CD14-positive monocyte (primary cell): ENCODE results near the gene WFIKKN2. TPM values are rescaled to one million over a fixed set of nuclear protein-coding genes. Genes with fewer than 3 reads are reported as not detected.

Source experiments
- DNase-seq, 3 donors: peaks; one replicate each; pipeline ENCODE4 v3.0.0-alpha.2; 2011 to 2022
- H2AFZ ChIP-seq: 2 replicates; pipeline ENCODE4 v1.6.0; 2012; ENCODE audit warnings: mild to moderate bottlenecking, low read depth, low read length, inconsistent platforms; ENCODE audit not compliant: insufficient read depth, poor library complexity, severe bottlenecking
- H3K27ac ChIP-seq, 2 donors: 1 replicate in 1 of 2; 2 replicates in 1 of 2; pipeline ENCODE4 v1.5.1; 2012 to 2013; ENCODE audit warnings: low read length in 2 of 2, control low read depth in 1 of 2, inconsistent platforms in 1 of 2, low read depth in 1 of 2, mild to moderate bottlenecking in 1 of 2
- H3K27me3 ChIP-seq, 2 donors: one replicate each; pipeline versions ENCODE4 v1.6.0 to v1.6.1; 2011 to 2013; ENCODE audit warnings: low read length in 2 of 2; ENCODE audit not compliant: control insufficient read depth in 2 of 2, insufficient read depth in 2 of 2
- H3K36me3 ChIP-seq, 2 donors: replicated peaks in 1 of 2; 1 replicate in 1 of 2; 2 replicates in 1 of 2; pipeline versions ENCODE4 v1.5.1 to v1.6.1; 2012 to 2013; ENCODE audit warnings: low read length in 2 of 2, control low read depth in 1 of 2, inconsistent platforms in 1 of 2, mild to moderate bottlenecking in 1 of 2; ENCODE audit not compliant: insufficient read depth in 2 of 2, control insufficient read depth in 1 of 2
- H3K4me1 ChIP-seq, 2 donors: 1 replicate in 1 of 2; 2 replicates in 1 of 2; pipeline versions ENCODE4 v1.5.1 to v1.6.1; 2012 to 2013; ENCODE audit warnings: low read length in 2 of 2, control low read depth in 1 of 2, inconsistent platforms in 1 of 2, mild to moderate bottlenecking in 1 of 2, moderate library complexity in 1 of 2; ENCODE audit not compliant: insufficient read depth in 2 of 2, control insufficient read depth in 1 of 2
- H3K4me2 ChIP-seq: replicated peaks from 2 replicates; pipeline ENCODE3; 2012; ENCODE audit warnings: low read length, moderate library complexity, mild to moderate bottlenecking; ENCODE audit not compliant: poor library complexity, severe bottlenecking; ENCODE audit errors: extremely low read depth
- H3K4me3 ChIP-seq, 3 experiments: fragments of 200-600 bp in 1 of 3; sonication (generic) in 1 of 3; replicated peaks in 1 of 3; 1 replicate in 2 of 3; 2 replicates in 1 of 3; pipeline ENCODE4 v1.5.1; 2011 to 2013; ENCODE audit warnings: low read length in 3 of 3, mild to moderate bottlenecking in 3 of 3, control low read depth in 2 of 3, low read depth in 2 of 3, inconsistent platforms in 1 of 3, moderate library complexity in 1 of 3
- H3K79me2 ChIP-seq: 2 replicates; pipeline ENCODE4 v1.6.0; 2012; ENCODE audit warnings: mild to moderate bottlenecking, control low read depth, inconsistent platforms, low read length, moderate library complexity; ENCODE audit not compliant: insufficient read depth
- H3K9ac ChIP-seq: 2 replicates; pipeline ENCODE4 v1.6.0; 2017; ENCODE audit warnings: low read length, mild to moderate bottlenecking; ENCODE audit not compliant: insufficient read depth, poor library complexity, severe bottlenecking
- H3K9me3 ChIP-seq, 2 donors: replicated peaks in 1 of 2; 1 replicate in 1 of 2; 2 replicates in 1 of 2; pipeline versions ENCODE4 v1.5.1 to v1.6.1; 2012 to 2013; ENCODE audit warnings: low read length in 2 of 2, control low read depth in 1 of 2; ENCODE audit not compliant: control insufficient read depth in 1 of 2, insufficient read depth in 1 of 2
- H4K20me1 ChIP-seq: 2 replicates; pipeline ENCODE4 v1.6.0; 2012; ENCODE audit warnings: mild to moderate bottlenecking, low read length, control low read depth, moderate library complexity; ENCODE audit not compliant: insufficient read depth
- H3K27ac Mint-ChIP-seq, 7 donors: one replicate each; pipeline ENCODE4 v1.8.0; 2020; ENCODE audit warnings: mild to moderate bottlenecking in 7 of 7, mixed read lengths in 7 of 7, moderate library complexity in 6 of 7, inconsistent platforms in 2 of 7
- H3K27me3 Mint-ChIP-seq, 3 donors: one replicate each; pipeline ENCODE4 v1.8.0; 2021 to 2022; ENCODE audit warnings: low read depth in 3 of 3, mild to moderate bottlenecking in 3 of 3, mixed read lengths in 3 of 3, moderate library complexity in 3 of 3, inconsistent platforms in 1 of 3
- H3K36me3 Mint-ChIP-seq, 2 donors: one replicate each; pipeline ENCODE4 v1.8.0; 2020; ENCODE audit warnings: mixed read lengths in 2 of 2, inconsistent platforms in 1 of 2, mild to moderate bottlenecking in 1 of 2
- H3K4me1 Mint-ChIP-seq: one replicate; pipeline ENCODE4 v1.8.0; 2020; ENCODE audit warnings: mild to moderate bottlenecking, mixed read lengths
- H3K4me3 Mint-ChIP-seq, 2 donors: one replicate each; pipeline ENCODE4 v1.8.0; 2020; ENCODE audit warnings: mild to moderate bottlenecking in 2 of 2, mixed read lengths in 2 of 2, moderate library complexity in 1 of 2
- H3K9me3 Mint-ChIP-seq, 7 donors: one replicate each; pipeline ENCODE4 v1.8.0; 2020 to 2022; ENCODE audit warnings: mixed read lengths in 7 of 7, mild to moderate bottlenecking in 6 of 7, moderate library complexity in 6 of 7, inconsistent platforms in 2 of 7
- CTCF ChIP-seq: fragments of 200-600 bp; IDR thresholded peaks from one replicate; pipeline ENCODE4 v1.8.0; 2022; ENCODE audit warnings: antibody characterized with exemption, mild to moderate bottlenecking
- WGBS: methylation state at CpG from one replicate; pipeline ENCODE4 v1.1.5; 2013; ENCODE audit warnings: missing lambda C conversion rate; ENCODE audit not compliant: insufficient coverage; 5-methylcytosine and 5-hydroxymethylcytosine counted together
- intact Hi-C, 2 donors: fragments of 100-400 bp; cut with micrococcal nuclease; formaldehyde crosslinking; loops; one replicate each; pipeline versions ENCODE4 v1.15.0 to v1.15.1; 2023
- polyA plus RNA-seq, 3 donors: library from polyadenylated mRNA; depleted of rRNA in 1 of 3; unstranded in 2 of 3; stranded (reverse) in 1 of 3; fragments of 300-500 nt in 2 of 3; fragments of >200 nt in 1 of 3; fragmentation: Illumina TruSeq in 2 of 3; gene quantifications; 1 replicate in 2 of 3; 2 replicates in 1 of 3; pipeline ENCODE4 v1.2.3, GENCODE V29; 2012 to 2021

WFIKKN2 gene
- polyA plus RNA-seq, 3 donors, result 0.03 TPM; not detected in 2

GRCh38 chr17:50817838-50818237 is 17.5 kb upstream of the WFIKKN2 start:
- H2AFZ ChIP-seq, result no peak overlapping the region

GRCh38 chr17:50818261-50818660 is 17.1 kb upstream of the WFIKKN2 start:
- Mint-ChIP-seq H3K27ac (no peak overlapping the region), H3K4me1 (peaks cover 21% of the 10 kb centered on the region), H3K4me3 (no peak overlapping the region), H3K36me3 (no peaks in the 10 kb centered on the region), H3K27me3 (peaks cover 4 to 11% (median 7%) of the 10 kb centered on the region in 3 donors), H3K9me3 (peaks cover 0 to 3% (median 0%) of the 10 kb centered on the region in 7 donors)
- H3K9ac ChIP-seq, result no peak overlapping the region
- no peak overlapping the region for H3K27ac ChIP-seq
- WGBS, result 86% methylated on average over 2 of the region's 4 CpGs
- no peaks in the 10 kb centered on the region for H3K9me3 ChIP-seq
- peaks cover 10 to 12% of the 10 kb centered on the region in 2 donors for H3K4me1 ChIP-seq
- intact Hi-C loops, result no loop called here
- H3K4me2 ChIP-seq, result no peak overlapping the region
- H3K36me3 ChIP-seq, result no peaks in the 10 kb centered on the region
- no peak overlapping the region for H3K4me3 ChIP-seq
- H3K79me2 ChIP-seq, result no peaks in the 10 kb centered on the region
- no peaks in the 10 kb centered on the region for H3K27me3 ChIP-seq
- no peak overlapping the region for H2AFZ ChIP-seq
- DNase-seq, result no peak
- no peaks in the 10 kb centered on the region for H4K20me1 ChIP-seq
- no peak for TF ChIP-seq CTCF

More at GRCh38 chr17:50817838-50818237, 17.5 kb upstream of the WFIKKN2 start:
- Mint-ChIP-seq H3K27me3 (peaks cover 4 to 11% (median 7%) of the 10 kb centered on the region in 3 donors), H3K4me3 (no peak overlapping the region), H3K4me1 (peaks cover 21% of the 10 kb centered on the region), H3K36me3 (no peaks in the 10 kb centered on the region), H3K9me3 (peaks cover 0 to 3% (median 0%) of the 10 kb centered on the region in 7 donors), H3K27ac (no peak overlapping the region)
- Histone ChIP-seq H3K4me3 (no peak overlapping the region), H3K27ac (no peak overlapping the region), H3K27me3 (no peaks in the 10 kb centered on the region), H4K20me1 (no peaks in the 10 kb centered on the region), H3K9me3 (no peaks in the 10 kb centered on the region), H3K36me3 (no peaks in the 10 kb centered on the region), H3K4me1 (peaks cover 10 to 12% of the 10 kb centered on the region in 2 donors), H3K4me2 (no peak overlapping the region), H3K9ac (no peak overlapping the region), H3K79me2 (no peaks in the 10 kb centered on the region)
- TF ChIP-seq CTCF, result no peak
- no peak for DNase-seq
- WGBS, result 90% methylated on average over 5 of the region's 7 CpGs
- intact Hi-C loops, result no loop called here
